HG02840 (cell line): ENCODE measurements around the gene MRPL32.

ENCODE experiments used
- ATAC-seq: cut with Tn5 transposase; IDR thresholded peaks from one replicate; pipeline ENCODE4 v1.9.1; 2021; ENCODE audit warnings: mild to moderate bottlenecking, moderate library complexity, moderate number of reproducible peaks; ENCODE audit not compliant: unreplicated experiment, low FRiP score

The MRPL32 gene

DNA sequence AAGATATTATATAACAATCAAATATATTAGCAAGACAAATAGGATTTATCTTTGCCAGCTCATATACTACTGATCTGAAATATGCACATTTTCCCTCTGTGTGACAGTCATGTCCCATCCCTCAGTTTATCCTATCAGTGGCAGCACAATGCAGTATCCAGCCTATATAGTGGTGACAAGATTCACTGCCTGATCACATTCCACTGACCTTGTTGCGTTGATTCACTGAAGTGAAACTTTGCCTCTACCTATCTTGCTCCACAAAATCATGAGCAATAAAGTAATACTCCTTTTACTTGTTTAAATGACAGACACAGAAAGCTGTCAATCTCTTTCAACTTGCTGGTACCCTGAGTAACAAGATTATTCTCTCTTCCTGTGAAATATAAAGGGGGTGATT lies 6.5 kb upstream of the MRPL32 start:
- no peak for ATAC-seq

DNA sequence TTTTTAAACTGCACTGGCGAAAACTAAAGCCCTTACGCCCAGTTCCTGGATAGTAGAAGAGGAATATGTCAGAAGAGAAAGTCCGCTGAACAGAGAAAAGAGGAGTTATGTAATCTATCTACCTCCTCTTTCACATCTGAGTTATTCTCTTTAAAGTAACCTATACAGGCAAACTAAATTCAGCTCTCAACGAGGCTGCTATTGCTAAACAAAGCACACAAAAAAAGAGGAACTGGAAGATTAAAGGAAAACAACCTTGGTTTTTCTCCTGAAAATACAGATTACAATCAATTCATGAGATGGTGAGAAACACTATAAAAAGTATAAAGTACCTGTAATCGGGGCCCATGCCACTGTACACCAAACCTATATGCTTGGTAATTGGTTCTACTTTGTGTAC lies 6.0 kb upstream of the MRPL32 start:
- no peak for ATAC-seq

DNA sequence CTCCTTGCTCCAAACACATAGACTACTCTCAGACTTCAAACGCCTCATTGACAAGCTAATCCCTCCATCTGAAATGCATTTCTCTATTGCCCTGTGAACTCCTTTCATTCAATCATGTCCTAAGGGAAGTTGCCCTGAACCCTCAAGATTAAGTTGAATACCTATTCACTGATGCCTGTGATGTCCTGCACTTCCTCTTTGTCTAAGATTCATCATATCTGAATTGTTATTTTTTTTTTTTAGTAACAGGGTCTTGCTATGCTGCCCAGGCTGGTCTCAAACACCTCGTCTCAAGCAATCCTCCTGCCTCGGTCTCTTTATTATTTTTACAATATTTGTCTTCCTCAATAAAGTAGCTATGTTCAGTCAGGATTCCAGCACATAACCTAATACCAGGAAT lies 3.4 kb upstream of the MRPL32 start:
- no peak for ATAC-seq

DNA sequence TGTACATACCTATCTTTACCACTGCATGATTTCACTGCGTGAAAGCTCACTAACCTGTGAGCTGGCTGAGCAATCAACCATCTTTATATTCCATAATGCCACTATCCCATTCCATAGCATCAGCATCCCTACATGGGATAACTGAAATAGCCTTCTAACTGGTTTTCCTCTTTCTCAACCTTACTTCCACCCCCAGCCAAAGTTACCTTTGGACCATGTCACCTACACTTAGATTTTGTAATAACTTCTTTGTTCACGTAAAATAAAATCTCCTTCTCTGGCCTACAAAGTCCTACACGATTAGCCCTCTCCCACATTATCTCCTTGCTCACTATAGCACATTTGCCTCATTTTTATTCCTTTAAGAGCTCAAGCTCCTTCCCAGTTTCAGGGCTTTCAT lies 2.7 kb upstream of the MRPL32 start:
- ATAC-seq: no peak

DNA sequence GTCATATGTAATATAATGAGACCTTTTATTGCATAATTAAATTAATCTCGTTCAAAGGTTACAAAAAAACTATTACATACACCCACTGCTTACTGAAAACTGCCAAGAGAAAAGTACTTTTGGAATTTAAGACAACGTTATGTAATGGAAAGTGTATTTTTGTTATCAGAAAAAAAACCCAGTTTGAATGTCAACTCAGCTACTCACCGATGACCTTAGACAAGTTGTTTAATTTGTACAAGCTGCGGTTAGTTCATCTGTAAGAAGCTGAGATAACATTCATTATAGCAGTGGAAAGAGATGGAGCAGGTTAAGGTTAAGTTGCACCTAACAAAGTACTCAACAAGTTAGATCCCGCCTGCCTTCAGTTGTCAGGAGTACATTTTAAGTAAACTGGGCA lies 1.3 kb upstream of the MRPL32 start:
- no peak for ATAC-seq

DNA sequence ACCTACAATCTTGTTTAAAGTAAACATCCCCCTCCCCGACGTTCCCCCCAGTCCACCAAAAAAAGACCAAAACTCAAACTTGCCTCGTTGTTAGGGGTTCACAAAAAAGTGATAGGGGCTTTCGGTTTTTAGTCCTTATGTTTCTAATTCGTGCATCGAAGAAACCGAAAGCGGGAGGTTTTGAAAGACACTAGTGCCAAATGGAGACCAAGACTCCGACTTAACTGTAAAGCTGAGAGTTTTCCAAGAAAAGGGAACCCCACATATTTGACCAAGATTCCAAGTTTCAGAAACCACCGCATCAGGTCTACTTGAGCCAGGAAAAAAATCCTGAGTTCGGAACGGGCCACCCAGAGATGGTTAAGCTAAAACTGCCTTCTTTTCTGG lies 736 bp upstream of the MRPL32 start:
- ATAC-seq: no peak

DNA sequence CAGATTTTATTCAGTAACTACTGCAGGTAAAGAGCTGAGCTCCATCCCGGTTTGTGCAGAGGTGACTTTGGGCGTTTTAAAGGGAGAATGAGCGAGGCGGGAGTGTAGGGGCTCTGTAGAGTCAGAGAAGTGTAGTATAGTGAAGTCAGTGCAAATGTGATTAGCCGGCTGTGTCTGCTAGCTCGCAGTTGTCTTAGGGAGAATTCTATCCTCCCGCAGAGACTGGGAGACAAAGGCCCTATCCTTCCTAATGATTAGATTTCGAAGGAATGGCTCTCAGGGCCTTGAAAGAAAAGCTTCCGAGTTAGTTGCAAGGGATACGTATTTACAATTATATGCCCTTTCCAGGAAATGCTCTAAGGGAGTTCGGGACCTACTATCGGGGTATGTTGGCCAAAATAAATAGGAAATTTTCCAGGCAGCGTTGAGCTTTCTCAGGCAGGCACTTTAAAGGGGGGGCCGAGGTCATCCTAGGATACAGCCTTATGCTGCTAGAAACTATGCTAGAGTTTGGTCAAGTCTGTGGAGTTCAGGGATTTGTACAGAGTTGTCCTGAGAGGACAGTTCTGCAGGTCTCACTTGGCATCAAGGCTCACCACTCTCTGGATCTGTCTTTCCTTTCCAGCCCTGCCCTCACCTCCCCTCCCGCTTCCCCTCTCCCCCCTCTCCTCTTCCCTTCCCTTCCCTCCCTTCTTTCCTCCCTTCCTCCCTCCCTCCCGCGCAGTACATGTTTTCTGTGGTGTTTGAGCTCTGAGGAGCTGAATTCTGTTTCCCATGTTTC lies 825 bp downstream of the MRPL32 start:
- no peak for ATAC-seq

DNA sequence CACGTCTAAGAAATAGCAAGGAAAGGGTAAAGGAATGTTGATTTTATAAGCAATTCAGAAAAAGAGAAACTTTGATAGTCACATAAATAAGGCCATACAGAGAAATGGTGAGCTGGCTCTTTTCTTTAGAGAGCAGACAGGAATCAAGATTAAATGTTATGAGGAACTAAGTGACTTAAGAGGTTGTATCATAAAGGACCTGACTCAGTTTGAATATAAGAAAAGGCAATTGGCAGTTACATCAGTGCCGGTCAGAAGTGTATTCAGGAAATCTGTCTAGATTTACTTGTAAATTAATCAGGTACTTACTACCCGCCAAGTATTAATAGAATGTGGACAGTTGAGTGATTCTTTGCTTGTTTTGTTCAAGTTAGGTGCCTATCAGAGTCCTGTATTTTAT lies 2.1 kb downstream of the MRPL32 start:
- no peak for ATAC-seq

DNA sequence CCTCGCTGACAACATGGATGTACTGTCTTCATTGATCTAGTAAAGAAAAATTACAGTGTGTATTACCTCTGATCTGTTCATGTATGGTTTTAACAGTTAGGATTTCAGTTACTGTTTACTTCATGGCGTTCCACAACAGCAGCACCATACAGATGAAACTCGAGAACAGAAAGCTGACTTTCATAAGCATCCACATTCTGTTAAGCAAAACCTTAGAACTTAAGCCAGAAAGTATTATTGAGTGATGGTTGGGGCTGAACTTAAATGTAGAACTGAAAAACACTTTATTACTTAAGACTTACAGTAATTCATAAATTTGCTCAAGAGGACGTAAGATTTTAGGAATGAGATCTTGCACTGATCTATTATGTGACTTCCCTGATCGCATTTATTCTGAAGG lies 3.7 kb downstream of the MRPL32 start:
- ATAC-seq: no peak

DNA sequence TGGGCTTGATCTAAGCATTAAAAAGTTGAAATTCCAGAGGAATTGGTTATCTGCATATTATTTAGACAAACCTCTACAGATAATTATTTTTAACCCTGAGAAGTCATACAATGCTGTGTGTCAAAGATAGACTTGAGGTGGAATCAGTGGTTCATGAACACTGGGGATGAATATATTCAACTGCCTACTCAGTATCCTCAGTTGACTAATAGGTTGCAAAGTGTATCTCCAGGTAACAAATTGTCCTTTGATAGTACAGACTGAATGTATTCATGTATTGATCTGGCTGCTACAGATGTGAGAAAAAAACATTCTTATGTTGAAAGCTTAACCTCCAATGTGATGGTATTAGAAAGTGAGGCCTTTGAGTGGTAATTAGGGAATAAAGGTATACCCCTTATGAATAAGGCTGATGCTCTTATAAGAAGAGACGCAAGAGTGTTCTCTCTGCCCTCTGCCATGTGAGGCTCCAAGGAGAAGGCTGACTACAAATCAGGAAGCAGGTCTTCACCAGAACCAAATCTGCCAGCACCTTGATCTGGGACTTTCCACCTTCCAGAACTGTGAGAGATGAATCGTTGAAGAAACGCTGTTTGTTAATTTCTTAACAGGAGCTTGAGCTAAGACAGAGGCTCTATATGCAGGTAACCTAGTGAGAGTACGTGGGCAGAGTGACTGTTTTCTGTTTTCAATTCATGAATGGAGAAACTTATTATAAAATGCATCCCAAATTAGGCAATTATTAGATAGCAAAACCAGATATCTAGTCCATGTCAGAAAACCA lies 7.5 kb downstream of the MRPL32 start:
- no peak for ATAC-seq

DNA sequence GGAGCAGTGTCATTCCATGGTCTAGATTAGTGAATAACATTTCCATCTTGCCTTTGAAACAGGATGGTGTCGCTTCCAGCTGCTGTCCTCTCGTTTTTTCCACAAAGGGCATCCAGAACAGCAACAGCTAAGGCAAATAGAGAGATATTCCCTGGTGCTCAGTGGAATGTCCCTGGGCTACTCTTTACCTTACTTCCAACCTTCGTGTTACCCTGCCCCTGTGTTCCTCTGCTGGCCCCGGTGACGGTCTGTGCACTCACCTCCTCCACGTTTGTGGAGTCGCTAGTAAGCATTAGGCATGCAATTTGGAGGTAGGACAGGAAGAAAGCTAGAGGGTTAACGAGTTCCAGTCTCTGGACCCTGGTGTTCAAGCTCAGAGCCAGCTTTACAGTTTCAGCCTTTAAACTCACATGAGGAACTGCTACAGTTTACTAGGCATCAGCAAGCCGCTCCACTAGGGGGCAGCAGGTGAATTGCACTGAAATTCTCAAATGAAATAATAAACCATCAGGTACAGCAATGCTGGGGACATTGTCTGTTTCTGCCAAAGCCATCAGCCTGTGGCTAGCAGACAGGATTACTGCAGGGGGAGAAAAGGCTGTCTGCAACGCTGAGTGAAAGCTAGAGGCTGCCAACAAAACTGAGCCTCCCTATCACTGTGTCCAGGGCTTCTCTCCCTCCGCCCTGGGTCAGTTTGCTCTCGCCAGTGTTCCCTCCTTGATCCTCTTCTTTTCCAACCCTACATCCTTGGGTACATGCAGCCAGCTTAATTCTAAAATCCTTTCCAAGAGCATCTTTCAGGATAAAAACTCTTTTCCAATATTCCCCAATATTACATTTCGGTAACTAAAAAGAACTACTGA lies 9.0 kb downstream of the MRPL32 start:
- ATAC-seq: no peak

DNA sequence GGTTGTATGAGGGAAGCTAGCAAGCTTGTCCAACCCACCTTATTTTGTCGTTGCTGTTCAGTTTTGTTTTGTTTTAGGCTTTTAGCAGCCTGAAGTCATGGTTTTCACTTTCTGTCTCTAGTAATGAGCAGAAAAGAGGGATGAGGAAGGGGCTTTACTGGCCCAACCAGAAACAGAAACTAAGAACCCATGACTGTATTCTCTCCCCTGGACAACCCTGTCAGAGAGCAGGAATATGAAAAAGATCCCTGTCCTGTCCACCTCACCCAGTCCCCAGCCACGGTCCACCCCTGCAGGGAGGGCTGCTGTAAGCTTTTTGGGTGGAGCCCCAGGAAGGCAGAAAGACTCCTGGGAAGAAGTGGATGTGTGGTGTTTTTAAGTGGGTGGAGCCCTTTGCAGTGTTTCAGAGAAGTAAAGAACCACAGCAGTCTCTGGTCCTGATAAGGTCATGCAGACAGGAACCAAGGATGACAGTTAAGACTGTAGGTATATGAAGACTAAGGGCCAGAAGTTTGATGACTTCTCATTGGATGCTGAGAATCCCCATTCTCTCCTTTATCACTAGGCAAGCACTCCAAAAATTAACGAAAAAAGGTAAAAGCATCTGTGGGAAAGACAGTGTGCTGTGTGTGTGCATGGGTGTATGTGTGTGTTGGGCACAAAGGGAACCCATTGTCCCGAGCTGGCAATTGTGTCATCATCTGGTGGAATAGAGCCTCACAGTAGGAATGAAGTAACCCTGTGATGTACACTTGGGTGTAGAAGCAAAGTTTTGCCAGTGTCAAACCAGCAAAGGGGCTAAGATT lies 13.8 kb downstream of the MRPL32 start:
- no peak for ATAC-seq

DNA sequence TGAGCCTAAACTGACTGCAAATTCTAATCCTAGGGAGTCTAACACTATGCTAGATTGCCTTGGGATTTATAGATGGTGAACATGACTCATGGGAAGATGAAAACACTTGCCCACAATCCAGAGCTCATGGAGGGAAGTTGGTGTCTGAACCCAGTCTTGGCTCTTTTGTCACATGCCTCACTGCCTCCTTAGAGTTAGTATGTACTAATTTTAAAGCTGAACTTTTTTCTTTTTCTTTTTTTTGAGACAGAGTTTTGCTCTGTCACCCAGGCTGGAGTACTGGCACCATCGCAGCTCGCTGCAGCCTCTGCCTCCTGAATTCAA lies 14.4 kb downstream of the MRPL32 start:
- no peak for ATAC-seq

DNA sequence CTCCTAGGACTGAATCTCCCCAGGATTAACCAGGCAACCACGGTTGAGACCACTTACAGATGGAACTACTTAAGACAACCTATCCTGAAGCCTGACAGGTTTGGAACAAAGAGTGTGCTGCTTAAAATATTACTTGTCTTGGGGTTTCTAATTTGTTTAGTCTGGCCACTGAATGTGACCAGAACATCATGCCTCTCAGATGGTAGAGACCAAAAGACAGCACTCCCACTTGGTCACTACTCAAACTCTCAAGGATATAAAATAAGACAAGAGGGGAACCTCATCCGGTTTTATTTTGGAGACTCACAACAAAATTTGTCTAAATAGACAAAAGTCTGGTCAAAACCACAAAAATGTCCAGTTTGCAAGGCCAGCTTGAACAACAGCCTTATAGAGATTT lies 15.3 kb downstream of the MRPL32 start:
- no peak for ATAC-seq

DNA sequence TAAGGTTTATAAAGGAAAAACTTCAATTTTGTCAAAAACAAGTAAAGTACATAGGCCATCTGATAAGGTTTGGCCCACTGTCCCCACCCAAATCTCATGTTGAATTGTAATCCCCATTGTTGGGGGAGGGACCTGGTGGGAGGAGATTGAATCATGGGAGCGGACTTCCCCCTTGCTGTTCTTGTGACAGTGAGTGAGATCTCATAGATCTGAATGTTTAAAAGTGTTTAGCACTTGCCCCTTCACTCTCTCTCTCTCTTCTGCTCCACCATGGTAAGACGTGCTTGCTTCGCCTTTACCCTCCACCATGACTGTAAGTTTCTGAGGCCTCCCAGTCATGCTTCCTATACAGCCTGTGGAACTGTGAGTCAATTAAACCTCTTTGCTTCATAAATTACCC lies 18.2 kb downstream of the MRPL32 start:
- no peak for ATAC-seq

DNA sequence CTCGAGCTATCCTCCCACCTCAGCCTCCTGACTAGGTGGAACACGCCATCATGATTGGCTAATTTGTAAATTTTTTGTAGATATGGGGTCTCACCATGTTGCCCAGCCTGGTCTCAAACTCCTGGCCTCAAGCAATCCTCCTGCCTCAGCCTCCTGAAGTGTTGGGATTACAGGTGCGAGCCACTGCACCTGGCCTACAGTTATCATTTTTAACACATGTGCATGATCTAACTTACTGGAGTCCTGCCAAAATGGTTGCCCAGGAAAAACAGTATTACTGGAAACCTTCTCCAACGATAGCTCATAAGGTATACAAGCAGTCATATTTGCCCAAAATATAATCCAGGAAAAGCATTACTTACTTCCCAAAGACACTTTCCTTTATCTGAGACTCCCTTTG lies 20.2 kb downstream of the MRPL32 start:
- no peak for ATAC-seq

DNA sequence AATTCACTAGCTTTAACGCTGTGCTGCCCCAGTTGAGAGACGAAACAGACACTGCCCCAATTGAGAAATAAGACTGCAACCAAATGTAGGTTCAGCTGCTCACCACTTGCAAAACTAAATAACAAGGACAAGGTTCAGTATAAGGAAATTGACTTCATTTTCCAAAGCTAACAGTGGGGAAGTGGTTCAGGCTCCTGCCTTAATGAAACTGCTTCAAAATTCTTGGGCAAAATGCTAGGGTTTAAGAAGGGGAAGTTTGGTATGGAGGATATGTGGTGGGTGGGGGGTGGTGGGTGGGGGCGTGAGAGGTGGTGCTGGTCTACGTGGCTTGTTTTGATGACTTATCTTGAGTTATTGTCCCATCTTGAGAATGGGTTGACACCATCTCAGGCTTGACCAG lies 21.8 kb downstream of the MRPL32 start:
- ATAC-seq: no peak

DNA sequence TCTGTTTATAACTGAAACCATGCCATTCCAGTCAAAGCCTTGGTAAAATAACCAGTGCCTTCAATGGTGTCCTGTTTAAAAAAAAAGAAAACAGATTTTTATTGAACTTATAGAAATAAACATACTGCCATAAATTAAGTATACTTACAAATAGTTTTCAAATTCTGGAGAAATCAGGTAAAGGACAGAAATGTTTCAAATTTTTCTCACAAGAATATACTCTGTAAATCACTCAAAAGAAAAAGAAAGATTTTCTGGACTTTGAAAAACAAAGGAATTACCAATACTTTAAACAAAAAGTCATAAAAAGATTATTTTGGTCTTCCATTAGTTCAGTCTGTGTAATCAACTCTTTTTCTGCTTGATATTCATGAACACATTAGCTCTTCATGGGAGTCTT lies 23.9 kb downstream of the MRPL32 start:
- ATAC-seq: no peak

DNA sequence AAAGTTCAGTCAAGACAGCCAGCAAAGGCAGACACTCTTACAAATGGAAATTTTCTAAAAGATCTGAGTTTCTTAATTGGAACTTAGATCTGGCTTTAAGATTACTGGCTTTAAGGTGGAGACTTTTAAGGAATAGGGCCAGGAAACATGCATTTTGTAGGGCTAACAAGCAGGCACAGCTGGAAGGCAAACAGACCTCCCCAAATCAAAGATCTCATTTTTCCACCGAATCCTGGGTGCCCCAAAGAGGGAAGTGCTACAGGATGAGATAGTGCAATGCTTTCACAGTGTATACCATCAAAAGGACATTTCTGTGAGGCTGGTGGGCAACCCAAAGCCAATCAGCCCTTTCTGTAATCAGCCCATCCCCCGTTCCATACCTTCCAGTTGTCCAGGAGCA lies 27.4 kb downstream of the MRPL32 start:
- ATAC-seq: no peak

DNA sequence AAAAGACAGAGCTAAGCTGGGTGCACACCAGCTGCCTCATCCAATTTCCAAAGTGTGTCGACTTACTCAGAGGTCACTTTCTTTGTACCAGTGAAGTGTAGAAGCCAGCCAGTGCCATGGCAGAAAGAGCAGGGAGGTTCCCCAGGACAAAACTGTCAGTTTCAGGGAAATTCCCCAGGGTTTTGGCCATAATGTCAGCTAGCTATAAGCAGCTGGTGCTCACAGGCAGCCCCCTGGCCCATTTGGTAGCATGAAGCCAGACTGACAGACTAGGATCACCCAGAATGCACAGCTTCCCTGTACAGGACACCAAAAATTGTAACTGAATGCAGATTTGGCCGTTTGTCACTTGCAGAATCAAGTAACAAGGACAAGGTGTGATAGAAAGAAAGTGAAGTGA lies 28.6 kb downstream of the MRPL32 start:
- ATAC-seq: no peak

DNA sequence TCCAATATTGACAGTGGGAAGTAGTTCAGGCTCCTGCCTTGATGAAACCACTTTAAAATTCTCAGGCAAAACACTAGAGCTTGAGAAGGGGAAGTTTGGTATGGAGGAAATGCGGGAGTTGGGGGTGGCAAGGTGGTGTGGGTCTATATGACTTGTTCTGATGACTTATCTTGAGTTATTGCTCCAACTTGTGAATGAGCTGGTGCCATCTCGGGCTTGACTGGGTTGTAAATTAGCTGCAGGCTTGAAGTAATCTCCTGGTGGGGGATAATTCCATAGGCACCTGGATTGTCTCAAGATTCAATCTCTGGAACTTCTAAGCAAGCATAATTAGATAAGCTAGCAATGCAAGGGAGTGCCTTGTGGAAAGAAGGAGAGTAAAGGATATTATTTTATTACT lies 29.0 kb downstream of the MRPL32 start:
- no peak for ATAC-seq
